ENCODE data around the gene DENND1C. TPM values are rescaled to one million over a fixed set of nuclear protein-coding genes. Genes with fewer than 3 reads are reported as not detected.

Gene DENND1C
- total RNA-seq, 2 experiments from 2014 or later = 58.2 to 61.2 TPM

GRCh38 chr19:6451583-6452222 is 29.9 kb downstream of the DENND1C start:
- H3K4me3 Mint-ChIP-seq = no peak overlapping the region
- H3K27me3 Mint-ChIP-seq = no peaks in the 10 kb centered on the region
- no peak for TF ChIP-seq CTCF (IDR thresholded peaks at IDR 0.05)
- no peak for ATAC-seq
- no peak for DNase-seq
- ChIA-PET CTCF (no interaction called here), POLR2A (interaction anchor here (0.6 to 2.3 kb wide), 2 partner anchors 26 to 36 kb away, joined by 3 to 5 read pairs; no protein-coding TSS in a partner anchor)
- H3K36me3 Mint-ChIP-seq (ENCODE audit: low read depth) = peaks cover 33% of the 10 kb centered on the region
- intact Hi-C loops (cut with micrococcal nuclease) = no loop called here
- H3K4me1 Mint-ChIP-seq (ENCODE audit: low read depth) = no peaks in the 10 kb centered on the region
- no peak overlapping the region for H3K27ac Mint-ChIP-seq
- H3K9me3 Mint-ChIP-seq = peaks cover 19% of the 10 kb centered on the region

- ChIA-PET POLR2A (interaction anchor here (0.6 kb wide), 1 partner anchor 18 kb away, joined by 3 read pairs; no protein-coding TSS in a partner anchor), CTCF (no interaction called here)
- intact Hi-C loops (cut with micrococcal nuclease) = no loop called here
- H3K9me3 Mint-ChIP-seq = peaks cover 15% of the 10 kb centered on the region
- TF ChIP-seq CTCF (IDR thresholded peaks at IDR 0.05) = no peak
- ATAC-seq = no peak
- no peak overlapping the region for H3K27ac Mint-ChIP-seq
- H3K36me3 Mint-ChIP-seq (ENCODE audit: low read depth) = peaks cover 24% of the 10 kb centered on the region
- no peak for DNase-seq
- no peaks in the 10 kb centered on the region for H3K27me3 Mint-ChIP-seq
- no peak overlapping the region for H3K4me3 Mint-ChIP-seq
- no peaks in the 10 kb centered on the region for H3K4me1 Mint-ChIP-seq (ENCODE audit: low read depth)
Measured at GRCh38 chr19:6450166-6450565, 31.4 kb downstream of the DENND1C start.

- Mint-ChIP-seq H3K4me1 (ENCODE audit: low read depth) (no peaks in the 10 kb centered on the region), H3K27ac (no peak overlapping the region), H3K36me3 (ENCODE audit: low read depth) (peaks cover 6% of the 10 kb centered on the region), H3K4me3 (no peak overlapping the region), H3K9me3 (no peaks in the 10 kb centered on the region), H3K27me3 (no peaks in the 10 kb centered on the region)
- DNase-seq (no peak), ATAC-seq (no peak)
- TF ChIP-seq CTCF (IDR thresholded peaks at IDR 0.05) = no peak
- ChIA-PET POLR2A (no interaction called here), CTCF (no interaction called here)
- intact Hi-C loops (cut with micrococcal nuclease) = no loop called here
Measured at GRCh38 chr19:6448045-6448444, 33.5 kb downstream of the DENND1C start.

GRCh38 chr19:6446452-6446851 is 35.1 kb downstream of the DENND1C start:
- DNase-seq (no peak), ATAC-seq (no peak)
- no peaks in the 10 kb centered on the region for H3K4me1 Mint-ChIP-seq (ENCODE audit: low read depth)
- intact Hi-C loops (cut with micrococcal nuclease) = no loop called here
- H3K36me3 Mint-ChIP-seq (ENCODE audit: low read depth) = peaks cover 2% of the 10 kb centered on the region
- POLR2A ChIA-PET = no interaction called here
- TF ChIP-seq CTCF (IDR thresholded peaks at IDR 0.05) = no peak
- no peaks in the 10 kb centered on the region for H3K27me3 Mint-ChIP-seq
- CTCF ChIA-PET = no interaction called here
- no peak overlapping the region for H3K27ac Mint-ChIP-seq
- no peaks in the 10 kb centered on the region for H3K9me3 Mint-ChIP-seq
- H3K4me3 Mint-ChIP-seq = no peak overlapping the region

GRCh38 chr19:6443986-6444385 is 37.6 kb downstream of the DENND1C start:
- no peak for DNase-seq
- Mint-ChIP-seq H3K36me3 (ENCODE audit: low read depth) (no peaks in the 10 kb centered on the region), H3K9me3 (no peaks in the 10 kb centered on the region), H3K4me3 (no peak overlapping the region), H3K27me3 (no peaks in the 10 kb centered on the region), H3K27ac (no peak overlapping the region), H3K4me1 (ENCODE audit: low read depth) (no peaks in the 10 kb centered on the region)
- POLR2A ChIA-PET = no interaction called here
- CTCF ChIA-PET = no interaction called here
- no peak for TF ChIP-seq CTCF (IDR thresholded peaks at IDR 0.05)
- intact Hi-C loops (cut with micrococcal nuclease) = no loop called here
- ATAC-seq = no peak

All from activated CD8-positive, alpha-beta T cell treated with anti-CD3 and anti-CD28 coated beads for 36 hours (primary cell).